ENCODE measurements around the gene FANCE. TPM values are rescaled to one million over a fixed set of nuclear protein-coding genes. Genes with fewer than 3 reads are reported as not detected.
A peak's percentile ranks its signal among the peaks of the same experiment; 100 is the strongest.

Gene FANCE
- polyA plus RNA-seq, 3 donors, result 1.8 to 3.0 (median 2.9) TPM

DNA sequence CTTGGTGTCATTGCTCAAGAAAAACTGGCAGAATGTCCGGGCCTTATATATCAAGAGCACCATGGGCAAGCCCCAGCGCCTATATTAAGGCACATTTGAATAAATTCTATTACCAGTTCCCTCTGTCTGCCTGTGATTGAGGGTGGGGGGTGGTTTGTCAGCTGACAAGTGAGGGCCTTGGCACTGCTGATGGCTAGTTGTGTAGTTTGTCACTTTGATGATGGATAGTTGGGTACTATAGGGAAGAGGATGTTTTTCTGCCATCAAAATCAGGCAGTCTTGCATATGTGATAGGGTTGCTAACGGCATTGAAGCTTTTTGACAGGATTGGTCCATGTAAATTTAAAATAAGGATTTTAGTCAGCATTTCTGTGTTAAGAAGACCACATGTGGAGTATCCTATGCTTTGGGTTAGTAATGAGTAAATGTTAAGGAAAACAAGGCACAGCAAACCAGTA is 18.6 kb downstream of the FANCE start:
- H3K79me2 ChIP-seq (ENCODE audit: insufficient read depth, low read length), result peaks cover 29% of the 10 kb centered on the region
- H3K9me3 Mint-ChIP-seq, result peaks cover 0 to 7% (median 0%) of the 10 kb centered on the region in 7 donors
- peak overlapping the region in 1 of 2 donors; percentile 37 for H3K4me3 Mint-ChIP-seq
- peak overlapping the region in 2 of 7 donors; percentile 79 to 80 for H3K27ac Mint-ChIP-seq
- DNase-seq, result no peak
- peaks cover 0 to 8% (median 5%) of the 10 kb centered on the region in 3 donors for H3K27me3 Mint-ChIP-seq (ENCODE audit: low read depth in 3 of 3)
- intact Hi-C loops (cut with micrococcal nuclease), result no loop called here
- H3K9ac ChIP-seq (ENCODE audit: insufficient read depth, low read length, poor library complexity, severe bottlenecking), result no peak overlapping the region
- TF ChIP-seq, protein P1, sequence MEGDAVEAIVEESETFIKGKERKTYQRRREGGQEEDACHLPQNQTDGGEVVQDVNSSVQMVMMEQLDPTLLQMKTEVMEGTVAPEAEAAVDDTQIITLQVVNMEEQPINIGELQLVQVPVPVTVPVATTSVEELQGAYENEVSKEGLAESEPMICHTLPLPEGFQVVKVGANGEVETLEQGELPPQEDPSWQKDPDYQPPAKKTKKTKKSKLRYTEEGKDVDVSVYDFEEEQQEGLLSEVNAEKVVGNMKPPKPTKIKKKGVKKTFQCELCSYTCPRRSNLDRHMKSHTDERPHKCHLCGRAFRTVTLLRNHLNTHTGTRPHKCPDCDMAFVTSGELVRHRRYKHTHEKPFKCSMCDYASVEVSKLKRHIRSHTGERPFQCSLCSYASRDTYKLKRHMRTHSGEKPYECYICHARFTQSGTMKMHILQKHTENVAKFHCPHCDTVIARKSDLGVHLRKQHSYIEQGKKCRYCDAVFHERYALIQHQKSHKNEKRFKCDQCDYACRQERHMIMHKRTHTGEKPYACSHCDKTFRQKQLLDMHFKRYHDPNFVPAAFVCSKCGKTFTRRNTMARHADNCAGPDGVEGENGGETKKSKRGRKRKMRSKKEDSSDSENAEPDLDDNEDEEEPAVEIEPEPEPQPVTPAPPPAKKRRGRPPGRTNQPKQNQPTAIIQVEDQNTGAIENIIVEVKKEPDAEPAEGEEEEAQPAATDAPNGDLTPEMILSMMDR (IDR thresholded peaks at IDR 0.05), result no peak
- peaks cover 51% of the 10 kb centered on the region for H4K20me1 ChIP-seq (ENCODE audit: insufficient read depth, low read length)
- no peak overlapping the region for H3K27ac ChIP-seq (ENCODE audit: low read depth in 1 of 2, low read length in 2 of 2)
- no peak overlapping the region for H3K4me3 ChIP-seq (replicated peaks in 1 of 3; ENCODE audit: low read depth in 2 of 3, low read length in 3 of 3)
- H3K4me2 ChIP-seq (replicated peaks; ENCODE audit: extremely low read depth, low read length, poor library complexity, severe bottlenecking), result no peak overlapping the region
- H3K4me1 Mint-ChIP-seq, result peaks cover 37% of the 10 kb centered on the region
- H3K27me3 ChIP-seq (ENCODE audit: control insufficient read depth in 2 of 2, insufficient read depth in 2 of 2, low read length in 2 of 2), result no peaks in the 10 kb centered on the region
- no peaks in the 10 kb centered on the region for H3K9me3 ChIP-seq (replicated peaks in 1 of 2; ENCODE audit: control insufficient read depth in 1 of 2, insufficient read depth in 1 of 2, low read length in 2 of 2)
- no peak overlapping the region for H2AFZ ChIP-seq (ENCODE audit: insufficient read depth, low read depth, low read length, poor library complexity, severe bottlenecking)
- peaks cover 23 to 30% of the 10 kb centered on the region in 2 donors for H3K4me1 ChIP-seq (ENCODE audit: control insufficient read depth in 1 of 2, insufficient read depth in 2 of 2, low read length in 2 of 2)
- 78% methylated on average over 1 of the region's 3 CpGs for WGBS (ENCODE audit: insufficient coverage)
- H3K36me3 ChIP-seq (replicated peaks in 1 of 2; ENCODE audit: control insufficient read depth in 1 of 2, insufficient read depth in 2 of 2, low read length in 2 of 2), result peaks cover 34 to 49% of the 10 kb centered on the region in 2 donors
- peaks cover 43 to 53% of the 10 kb centered on the region in 2 donors for H3K36me3 Mint-ChIP-seq

DNA sequence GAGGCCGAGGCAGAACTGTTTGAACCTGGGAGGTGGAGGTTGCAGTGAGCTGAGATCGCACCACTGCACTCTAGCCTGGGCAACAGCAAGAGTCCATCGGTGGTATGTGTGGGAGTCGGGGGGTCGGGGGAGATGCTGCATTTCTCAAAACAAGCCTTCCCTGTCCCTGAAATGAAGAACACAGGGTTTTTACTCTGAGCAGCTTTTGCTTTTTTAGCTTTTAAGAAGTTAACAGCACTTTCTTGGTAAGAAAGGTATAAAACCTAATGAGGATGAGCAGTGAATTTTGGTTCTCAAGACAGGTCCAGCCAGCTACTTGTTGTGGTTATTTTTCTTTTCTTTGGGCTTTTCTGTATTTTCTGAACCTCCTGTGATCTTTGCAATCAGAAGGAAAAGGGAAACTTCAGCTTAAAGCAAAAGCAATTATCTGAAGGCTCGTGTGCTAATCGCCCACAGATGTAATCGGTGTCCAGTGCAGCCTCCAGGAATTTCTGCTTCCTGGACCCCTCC is 19.8 kb downstream of the FANCE start:
- Histone ChIP-seq H3K36me3 (replicated peaks in 1 of 2; ENCODE audit: control insufficient read depth in 1 of 2, insufficient read depth in 2 of 2, low read length in 2 of 2) (peaks cover 34 to 49% of the 10 kb centered on the region in 2 donors), H3K27ac (ENCODE audit: low read depth in 1 of 2, low read length in 2 of 2) (no peak overlapping the region), H3K4me1 (ENCODE audit: control insufficient read depth in 1 of 2, insufficient read depth in 2 of 2, low read length in 2 of 2) (peaks cover 23 to 30% of the 10 kb centered on the region in 2 donors), H3K9me3 (replicated peaks in 1 of 2; ENCODE audit: control insufficient read depth in 1 of 2, insufficient read depth in 1 of 2, low read length in 2 of 2) (no peaks in the 10 kb centered on the region), H3K27me3 (ENCODE audit: control insufficient read depth in 2 of 2, insufficient read depth in 2 of 2, low read length in 2 of 2) (no peaks in the 10 kb centered on the region), H3K9ac (ENCODE audit: insufficient read depth, low read length, poor library complexity, severe bottlenecking) (no peak overlapping the region), H4K20me1 (ENCODE audit: insufficient read depth, low read length) (peaks cover 51% of the 10 kb centered on the region), H2AFZ (ENCODE audit: insufficient read depth, low read depth, low read length, poor library complexity, severe bottlenecking) (no peak overlapping the region), H3K79me2 (ENCODE audit: insufficient read depth, low read length) (peaks cover 29% of the 10 kb centered on the region), H3K4me2 (replicated peaks; ENCODE audit: extremely low read depth, low read length, poor library complexity, severe bottlenecking) (no peak overlapping the region), H3K4me3 (replicated peaks in 1 of 3; ENCODE audit: low read depth in 2 of 3, low read length in 3 of 3) (no peak overlapping the region)
- H3K4me3 Mint-ChIP-seq, result no peak overlapping the region
- H3K27me3 Mint-ChIP-seq (ENCODE audit: low read depth in 3 of 3), result peaks cover 0 to 8% (median 5%) of the 10 kb centered on the region in 3 donors
- peaks cover 0 to 7% (median 0%) of the 10 kb centered on the region in 7 donors for H3K9me3 Mint-ChIP-seq
- TF ChIP-seq, protein P1 (IDR thresholded peaks at IDR 0.05), result no peak
- peaks cover 37% of the 10 kb centered on the region for H3K4me1 Mint-ChIP-seq
- no peak for DNase-seq
- intact Hi-C loops (cut with micrococcal nuclease), result no loop called here
- WGBS (ENCODE audit: insufficient coverage), result 80% methylated on average over 8 of the region's 8 CpGs
- H3K27ac Mint-ChIP-seq, result peak overlapping the region in 2 of 7 donors; percentile 26 to 41
- H3K36me3 Mint-ChIP-seq, result peaks cover 42 to 53% of the 10 kb centered on the region in 2 donors

All from CD14-positive monocyte (primary cell).